A549 (cell line): ENCODE data around the gene MEX3B.

ENCODE experiments used
- CTCF ChIP-seq: fragments of >200 bp; sonication (Bioruptor Twin); formaldehyde crosslinking; IDR thresholded peaks from 3 replicates; pipeline ENCODE4 v1.5.1; 2016
- EP300 ChIP-seq, 2 experiments: fragments of >200 bp; sonication (Bioruptor Twin); formaldehyde crosslinking; IDR thresholded peaks; 2 replicates in 1 of 2; 3 replicates in 1 of 2; pipeline ENCODE4 v1.6.1; 2016 to 2017

- TF ChIP-seq CTCF, result no peak
- no peak for TF ChIP-seq EP300 (IDR thresholded peaks at IDR 0.05)
Measured at GRCh38 chr15:82039871-82040270, 5.9 kb downstream of the MEX3B start.
